Measurements from ENCODE around the gene ZNF609. TPM values are rescaled to one million over a fixed set of nuclear protein-coding genes. Genes with fewer than 3 reads are reported as not detected.

Gene ZNF609, protein sequence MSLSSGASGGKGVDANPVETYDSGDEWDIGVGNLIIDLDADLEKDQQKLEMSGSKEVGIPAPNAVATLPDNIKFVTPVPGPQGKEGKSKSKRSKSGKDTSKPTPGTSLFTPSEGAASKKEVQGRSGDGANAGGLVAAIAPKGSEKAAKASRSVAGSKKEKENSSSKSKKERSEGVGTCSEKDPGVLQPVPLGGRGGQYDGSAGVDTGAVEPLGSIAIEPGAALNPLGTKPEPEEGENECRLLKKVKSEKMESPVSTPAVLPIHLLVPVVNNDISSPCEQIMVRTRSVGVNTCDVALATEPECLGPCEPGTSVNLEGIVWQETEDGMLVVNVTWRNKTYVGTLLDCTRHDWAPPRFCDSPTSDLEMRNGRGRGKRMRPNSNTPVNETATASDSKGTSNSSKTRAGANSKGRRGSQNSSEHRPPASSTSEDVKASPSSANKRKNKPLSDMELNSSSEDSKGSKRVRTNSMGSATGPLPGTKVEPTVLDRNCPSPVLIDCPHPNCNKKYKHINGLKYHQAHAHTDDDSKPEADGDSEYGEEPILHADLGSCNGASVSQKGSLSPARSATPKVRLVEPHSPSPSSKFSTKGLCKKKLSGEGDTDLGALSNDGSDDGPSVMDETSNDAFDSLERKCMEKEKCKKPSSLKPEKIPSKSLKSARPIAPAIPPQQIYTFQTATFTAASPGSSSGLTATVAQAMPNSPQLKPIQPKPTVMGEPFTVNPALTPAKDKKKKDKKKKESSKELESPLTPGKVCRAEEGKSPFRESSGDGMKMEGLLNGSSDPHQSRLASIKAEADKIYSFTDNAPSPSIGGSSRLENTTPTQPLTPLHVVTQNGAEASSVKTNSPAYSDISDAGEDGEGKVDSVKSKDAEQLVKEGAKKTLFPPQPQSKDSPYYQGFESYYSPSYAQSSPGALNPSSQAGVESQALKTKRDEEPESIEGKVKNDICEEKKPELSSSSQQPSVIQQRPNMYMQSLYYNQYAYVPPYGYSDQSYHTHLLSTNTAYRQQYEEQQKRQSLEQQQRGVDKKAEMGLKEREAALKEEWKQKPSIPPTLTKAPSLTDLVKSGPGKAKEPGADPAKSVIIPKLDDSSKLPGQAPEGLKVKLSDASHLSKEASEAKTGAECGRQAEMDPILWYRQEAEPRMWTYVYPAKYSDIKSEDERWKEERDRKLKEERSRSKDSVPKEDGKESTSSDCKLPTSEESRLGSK (N-terminal part only)
- total RNA-seq (2021; ENCODE audit: unreplicated experiment) (31.0 TPM), Bru-seq, nascent RNA (percentile 81 among the genes with signal in this experiment), BruChase-seq, experiment 1, labeled RNA remaining after a 6-hour chase (percentile 74 among the genes with signal in this experiment), BruChase-seq, experiment 2, labeled RNA remaining after a 2-hour chase (percentile 80 among the genes with signal in this experiment)
- 20.1 and 31.0 TPM in 2 replicates for polyA plus RNA-seq (2012)
- long read RNA-seq, partial matches to known transcripts = 1 of 49 reads
- long read RNA-seq, other reads (novel, unspliced or antisense) = 45 of 49 reads

GRCh38 chr15:64460206-64460723, at the start of gene ZNF609:
TSS of gene ZNF609 (plus strand) at chr15:64460578. CDS start at chr15:64499420, 38,842 bp downstream.
- Histone ChIP-seq H3K4me2 (ENCODE audit: low read length) (peak within 1 kb of the TSS; percentile 86), H3K4me3 (replicated peaks in 1 of 2; ENCODE audit: low read depth in 1 of 2, low read length in 2 of 2) (peak within 1 kb of the TSS; percentile 49 to 65), H3K79me2 (ENCODE audit: insufficient read depth, low read length) (peaks cover 41% of the 10 kb centered on the region), H2AFZ (ENCODE audit: low read depth, low read length, poor library complexity, severe bottlenecking) (peak within 1 kb of the TSS; percentile 78), H3K27ac (ENCODE audit: low read depth, low read length) (peak within 1 kb of the TSS; percentile 60), H3K27me3 (ENCODE audit: insufficient read depth, low read length) (no peaks in the 10 kb centered on the region), H3K9ac (ENCODE audit: low read length) (peak within 1 kb of the TSS; percentile 61), H3K4me1 (ENCODE audit: control insufficient read depth in 1 of 2, insufficient read depth in 2 of 2, low read length in 2 of 2) (peaks cover 16 to 19% of the 10 kb centered on the region in 2 experiments), H4K20me1 (ENCODE audit: insufficient read depth) (no peaks in the 10 kb centered on the region; the same call in 1 of the 2 replicates), H3K36me3 (ENCODE audit: control insufficient read depth in 1 of 2, insufficient read depth in 2 of 2, low read length in 2 of 2) (peaks cover 0 to 4% of the 10 kb centered on the region in 2 experiments; a peak in 1 of 4 replicates), H3K9me3 (ENCODE audit: control insufficient read depth in 1 of 2, insufficient read depth in 1 of 2, low read depth in 1 of 2, low read length in 2 of 2) (no peaks in the 10 kb centered on the region), H3K9me2 (ENCODE audit: insufficient read depth) (0 out of 2 replicates have a peak, but pooled peaks cover 3% of the 10 kb centered on the region)
- ATAC-seq (peak; percentile 90), DNase-seq (ENCODE audit: low read depth, low spot score) (peak; percentile 95)
- ChIA-PET CTCF (no interaction called here), POLR2A (interaction anchor here (0.6 to 1.3 kb wide), 3 partner anchors 9 to 205 kb away, joined by 3 to 8 read pairs (median 5); no protein-coding TSS in a partner anchor), RAD21 (ENCODE audit: low non-redundant PET in 1 of 2, low total read pairs in 2 of 2, uncharacterized antibody in 2 of 2, unreplicated experiment in 2 of 2) (no interaction called here)
- BruUV-seq (replicated peaks) = no TSS peak
- intact Hi-C loops (cut with micrococcal nuclease) = loop anchor here (5.0 kb wide), 2 partner anchors 73 to 958 kb away; partner anchors contain the start of genes TRIP4 and USP3
- TF ChIP-seq ATF3 (IDR thresholded peaks at IDR 0.05) (no peak), CEBPB (IDR thresholded peaks at IDR 0.05; ENCODE audit: low read depth) (no peak; the same call in 1 of the 2 replicates), RAD21 (IDR thresholded peaks at IDR 0.05; ENCODE audit: low read depth) (peak; percentile 19), SP1 (IDR thresholded peaks at IDR 0.05; ENCODE audit: low read depth) (peak; percentile 100), ELF1 (IDR thresholded peaks at IDR 0.05; ENCODE audit: borderline replicate concordance, low read depth) (peak; percentile 68), POLR2AphosphoS5 (IDR thresholded peaks at IDR 0.05; ENCODE audit: low read depth, low read length) (peak; percentile 74), ZFX (IDR thresholded peaks at IDR 0.05) (peak; percentile 55; the same call in 1 of the 2 replicates), FOSL1 (IDR thresholded peaks at IDR 0.05; ENCODE audit: low read depth) (no peak), POLR2A (IDR thresholded peaks at IDR 0.05; ENCODE audit: borderline replicate concordance, extremely low read depth, insufficient read depth, insufficient read length) (no peak), YY1 (IDR thresholded peaks at IDR 0.05; ENCODE audit: extremely low read depth, insufficient replicate concordance, low read depth, low read length) (peak; percentile 86), CBX3 (IDR thresholded peaks at IDR 0.05; ENCODE audit: low read depth) (peak; percentile 98), ZNF274 (IDR thresholded peaks at IDR 0.05; ENCODE audit: low read depth, low read length) (no peak), SRF (IDR thresholded peaks at IDR 0.05; ENCODE audit: low read depth) (peak; percentile 60; the same call in 1 of the 2 replicates), MAX (IDR thresholded peaks at IDR 0.05) (peak; percentile 49; the same call in 1 of the 2 replicates), EGR1 (IDR thresholded peaks at IDR 0.05; ENCODE audit: low read depth) (no peak), CTCF (IDR thresholded peaks at IDR 0.05 in 2 of 3, conservative IDR thresholded peaks at IDR 0.05 in 1 of 3; ENCODE audit: borderline replicate concordance in 1 of 3, insufficient read depth in 1 of 3, low read depth in 2 of 3, low read length in 2 of 3) (no peak), JUND (IDR thresholded peaks at IDR 0.05) (peak; percentile 99)
- TF ChIP-seq, protein P1, sequence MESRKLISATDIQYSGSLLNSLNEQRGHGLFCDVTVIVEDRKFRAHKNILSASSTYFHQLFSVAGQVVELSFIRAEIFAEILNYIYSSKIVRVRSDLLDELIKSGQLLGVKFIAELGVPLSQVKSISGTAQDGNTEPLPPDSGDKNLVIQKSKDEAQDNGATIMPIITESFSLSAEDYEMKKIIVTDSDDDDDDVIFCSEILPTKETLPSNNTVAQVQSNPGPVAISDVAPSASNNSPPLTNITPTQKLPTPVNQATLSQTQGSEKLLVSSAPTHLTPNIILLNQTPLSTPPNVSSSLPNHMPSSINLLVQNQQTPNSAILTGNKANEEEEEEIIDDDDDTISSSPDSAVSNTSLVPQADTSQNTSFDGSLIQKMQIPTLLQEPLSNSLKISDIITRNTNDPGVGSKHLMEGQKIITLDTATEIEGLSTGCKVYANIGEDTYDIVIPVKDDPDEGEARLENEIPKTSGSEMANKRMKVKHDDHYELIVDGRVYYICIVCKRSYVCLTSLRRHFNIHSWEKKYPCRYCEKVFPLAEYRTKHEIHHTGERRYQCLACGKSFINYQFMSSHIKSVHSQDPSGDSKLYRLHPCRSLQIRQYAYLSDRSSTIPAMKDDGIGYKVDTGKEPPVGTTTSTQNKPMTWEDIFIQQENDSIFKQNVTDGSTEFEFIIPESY (IDR thresholded peaks at IDR 0.05; ENCODE audit: extremely low read depth, insufficient replicate concordance, low read length) = no peak
